ENCODE data around the gene OR51B4. TPM values are rescaled to one million over a fixed set of nuclear protein-coding genes. Genes with fewer than 3 reads are reported as not detected.
A peak's percentile ranks its signal among the peaks of the same experiment; 100 is the strongest.
"Not testable (repeated sequence)": the region's sequence is repeated elsewhere in the genome, so short reads cannot be mapped to it uniquely, and the experiment has no call there.

Gene OR51B4
- total RNA-seq, 1 donor from 2014 or later, result not detected

DNA sequence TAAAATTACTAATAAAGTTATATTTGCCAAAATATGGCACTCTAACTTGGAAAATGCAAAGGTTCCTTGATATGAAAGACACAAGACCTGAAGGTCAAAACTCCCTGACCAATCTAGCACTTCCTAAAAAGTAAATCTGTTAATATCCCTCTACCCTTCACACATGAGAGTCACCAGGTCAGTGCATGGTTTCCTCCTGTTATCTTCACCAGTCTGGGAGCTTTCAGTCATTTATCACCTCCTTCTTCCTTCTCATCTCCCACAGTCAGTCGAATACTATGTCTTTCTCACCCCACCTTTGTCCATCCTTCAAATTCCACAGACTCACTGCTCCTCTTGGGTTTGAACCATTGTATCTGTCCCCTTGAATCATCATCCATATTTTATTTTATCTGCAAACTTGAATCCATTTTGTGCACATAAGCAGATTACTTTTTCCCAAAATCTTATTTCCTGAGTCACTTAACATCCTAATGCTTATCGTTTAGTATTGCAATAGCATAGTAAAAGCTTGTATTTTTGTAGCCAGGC lies 34.6 kb downstream of the OR51B4 start:
- no peak for DNase-seq
- Histone ChIP-seq H3K4me3 (no peak overlapping the region), H3K27ac (no peak overlapping the region), H3K27me3 (ENCODE audit: low read depth) (no peaks in the 10 kb centered on the region), H3K4me1 (no peaks in the 10 kb centered on the region), H3K36me3 (no peaks in the 10 kb centered on the region), H3K9me3 (no peaks in the 10 kb centered on the region)
- no peak for ATAC-seq
- intact Hi-C loops (cut with DNase I), result no loop called here
- TF ChIP-seq, protein P1, sequence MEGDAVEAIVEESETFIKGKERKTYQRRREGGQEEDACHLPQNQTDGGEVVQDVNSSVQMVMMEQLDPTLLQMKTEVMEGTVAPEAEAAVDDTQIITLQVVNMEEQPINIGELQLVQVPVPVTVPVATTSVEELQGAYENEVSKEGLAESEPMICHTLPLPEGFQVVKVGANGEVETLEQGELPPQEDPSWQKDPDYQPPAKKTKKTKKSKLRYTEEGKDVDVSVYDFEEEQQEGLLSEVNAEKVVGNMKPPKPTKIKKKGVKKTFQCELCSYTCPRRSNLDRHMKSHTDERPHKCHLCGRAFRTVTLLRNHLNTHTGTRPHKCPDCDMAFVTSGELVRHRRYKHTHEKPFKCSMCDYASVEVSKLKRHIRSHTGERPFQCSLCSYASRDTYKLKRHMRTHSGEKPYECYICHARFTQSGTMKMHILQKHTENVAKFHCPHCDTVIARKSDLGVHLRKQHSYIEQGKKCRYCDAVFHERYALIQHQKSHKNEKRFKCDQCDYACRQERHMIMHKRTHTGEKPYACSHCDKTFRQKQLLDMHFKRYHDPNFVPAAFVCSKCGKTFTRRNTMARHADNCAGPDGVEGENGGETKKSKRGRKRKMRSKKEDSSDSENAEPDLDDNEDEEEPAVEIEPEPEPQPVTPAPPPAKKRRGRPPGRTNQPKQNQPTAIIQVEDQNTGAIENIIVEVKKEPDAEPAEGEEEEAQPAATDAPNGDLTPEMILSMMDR (IDR thresholded peaks at IDR 0.05), result no peak

DNA sequence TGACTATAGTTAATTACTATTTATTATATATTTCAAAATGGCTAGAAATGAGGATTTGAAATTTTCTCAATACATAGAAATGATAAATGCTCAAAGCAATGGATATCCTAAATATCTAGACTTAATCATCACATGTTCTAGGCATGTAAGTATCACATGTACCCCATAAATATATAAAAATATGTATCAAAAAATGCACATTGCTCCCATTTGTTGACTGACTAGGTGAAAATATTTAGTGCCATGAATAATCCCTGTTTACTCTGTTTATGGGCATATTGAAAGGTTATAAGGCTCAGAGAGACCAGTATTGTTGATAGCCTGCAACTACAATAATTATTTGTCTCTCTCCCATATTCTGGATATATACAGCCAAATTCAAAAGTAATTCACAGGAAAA lies 35.1 kb downstream of the OR51B4 start:
- no peak for ATAC-seq
- DNase-seq, result no peak
- no peak overlapping the region for H3K4me3 ChIP-seq
- no peak overlapping the region for H3K27ac ChIP-seq
- intact Hi-C loops (cut with DNase I), result no loop called here
- H3K4me1 ChIP-seq, result no peaks in the 10 kb centered on the region
- no peaks in the 10 kb centered on the region for H3K36me3 ChIP-seq
- no peaks in the 10 kb centered on the region for H3K27me3 ChIP-seq (ENCODE audit: low read depth)
- H3K9me3 ChIP-seq, result no peaks in the 10 kb centered on the region
- TF ChIP-seq, protein P1 (IDR thresholded peaks at IDR 0.05), result no peak

DNA sequence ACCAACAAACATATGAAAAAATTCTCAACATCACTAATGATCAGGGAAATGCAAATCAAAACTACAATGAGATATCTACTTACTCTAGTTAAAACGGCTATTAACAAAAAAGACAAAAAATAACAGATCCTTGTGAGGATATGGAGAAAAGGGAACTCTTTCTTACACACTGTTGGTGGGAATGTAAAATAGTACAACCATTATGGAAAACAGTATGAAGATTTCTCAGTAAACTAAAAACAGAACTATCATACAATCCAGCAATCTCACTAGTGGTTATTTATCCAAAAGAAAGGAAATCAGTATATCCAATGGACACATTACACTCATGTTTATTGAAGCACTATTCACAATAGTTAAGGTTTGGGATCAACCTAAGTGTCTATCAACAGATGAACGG lies 35.9 kb downstream of the OR51B4 start:
- Histone ChIP-seq H3K36me3 (no peaks in the 10 kb centered on the region), H3K9me3 (no peaks in the 10 kb centered on the region), H3K27ac (no peak overlapping the region), H3K4me3 (no peak overlapping the region), H3K4me1 (no peaks in the 10 kb centered on the region), H3K27me3 (ENCODE audit: low read depth) (no peaks in the 10 kb centered on the region)
- TF ChIP-seq, protein P1 (IDR thresholded peaks at IDR 0.05), result no peak
- intact Hi-C loops (cut with DNase I), result no loop called here
- ATAC-seq (no peak), DNase-seq (no peak)

GRCh38 chr11:5258543-5259262 lies 43.0 kb downstream of the OR51B4 start:
- Histone ChIP-seq H3K27me3 (ENCODE audit: low read depth) (no peaks in the 10 kb centered on the region), H3K4me1 (no peaks in the 10 kb centered on the region), H3K9me3 (no peaks in the 10 kb centered on the region), H3K27ac (no peak overlapping the region), H3K4me3 (no peak overlapping the region), H3K36me3 (no peaks in the 10 kb centered on the region)
- TF ChIP-seq, protein P1 (IDR thresholded peaks at IDR 0.05), result no peak
- ATAC-seq (no peak), DNase-seq (no peak)
- intact Hi-C loops (cut with DNase I), result no loop called here

DNA sequence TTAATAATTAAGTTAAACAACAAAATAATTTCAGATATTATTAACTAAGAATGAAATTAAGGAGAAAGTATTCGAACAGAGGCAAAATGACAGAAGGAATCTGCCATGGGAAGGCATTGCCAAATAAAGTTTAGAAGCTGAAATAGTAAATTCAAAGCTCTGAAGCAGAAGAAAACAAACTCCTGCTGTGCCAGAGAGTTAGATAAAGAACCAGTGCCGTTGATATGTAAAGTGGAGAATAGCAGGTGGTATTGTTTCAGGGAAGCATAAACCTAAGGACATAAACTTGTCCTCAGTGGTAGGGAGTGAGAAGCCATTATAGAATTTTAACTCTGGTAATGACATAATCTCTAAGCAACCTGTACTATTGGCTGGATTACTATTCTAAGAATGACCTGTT lies 44.5 kb downstream of the OR51B4 start:
- TF ChIP-seq, protein P1 (IDR thresholded peaks at IDR 0.05), result no peak
- no peaks in the 10 kb centered on the region for H3K9me3 ChIP-seq
- no peaks in the 10 kb centered on the region for H3K4me1 ChIP-seq
- H3K27me3 ChIP-seq (ENCODE audit: low read depth), result no peaks in the 10 kb centered on the region
- ATAC-seq, result no peak
- no peak overlapping the region for H3K27ac ChIP-seq
- DNase-seq, result no peak
- intact Hi-C loops (cut with DNase I), result no loop called here
- no peaks in the 10 kb centered on the region for H3K36me3 ChIP-seq
- no peak overlapping the region for H3K4me3 ChIP-seq

DNA sequence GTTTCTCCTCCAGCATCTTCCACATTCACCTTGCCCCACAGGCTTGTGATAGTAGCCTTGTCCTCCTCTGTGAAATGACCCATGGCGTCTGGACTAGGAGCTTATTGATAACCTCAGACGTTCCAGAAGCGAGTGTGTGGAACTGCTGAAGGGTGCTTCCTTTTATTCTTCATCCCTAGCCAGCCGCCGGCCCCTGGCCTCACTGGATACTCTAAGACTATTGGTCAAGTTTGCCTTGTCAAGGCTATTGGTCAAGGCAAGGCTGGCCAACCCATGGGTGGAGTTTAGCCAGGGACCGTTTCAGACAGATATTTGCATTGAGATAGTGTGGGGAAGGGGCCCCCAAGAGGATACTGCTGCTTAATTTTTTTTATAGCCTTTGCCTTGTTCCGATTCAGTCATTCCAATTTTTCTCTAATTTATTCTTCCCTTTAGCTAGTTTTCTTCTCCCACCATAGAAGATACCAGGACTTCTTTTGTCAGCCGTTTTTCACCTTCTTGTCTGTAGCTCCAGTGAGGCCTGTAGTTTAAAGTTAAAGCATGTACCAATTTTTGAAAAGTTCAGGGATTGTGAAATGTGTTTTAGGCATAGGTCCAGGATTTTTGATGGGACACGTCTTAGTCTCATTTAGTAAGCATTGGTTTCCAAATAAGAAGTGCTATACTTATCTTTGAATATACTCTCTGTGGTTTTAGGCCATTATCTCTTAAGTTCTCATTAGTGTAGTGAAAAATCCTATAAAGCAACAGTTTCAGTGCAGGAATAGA lies 46.9 kb downstream of the OR51B4 start, which contains the start of gene HBG2:
HBG2 (minus strand) TSS at position 136 of the 768 bp plus-strand sequence; CDS start at position 83, 53 bp downstream.
- intact Hi-C loops (cut with DNase I); H3K27ac ChIP-seq; DNase-seq; H3K36me3 ChIP-seq; H3K4me3 ChIP-seq; H3K9me3 ChIP-seq; H3K4me1 ChIP-seq; H3K27me3 ChIP-seq (ENCODE audit: low read depth): not testable (repeated sequence)
- peak in 1 of 2 donors; percentile 37 for ATAC-seq

- H3K36me3 ChIP-seq; intact Hi-C loops (cut with DNase I); H3K4me1 ChIP-seq; ATAC-seq; DNase-seq; H3K4me3 ChIP-seq; H3K27ac ChIP-seq; H3K9me3 ChIP-seq; H3K27me3 ChIP-seq (ENCODE audit: low read depth): not testable (repeated sequence)
Observed at GRCh38 chr11:5254023-5254422, 47.7 kb downstream of the OR51B4 start.

DNA sequence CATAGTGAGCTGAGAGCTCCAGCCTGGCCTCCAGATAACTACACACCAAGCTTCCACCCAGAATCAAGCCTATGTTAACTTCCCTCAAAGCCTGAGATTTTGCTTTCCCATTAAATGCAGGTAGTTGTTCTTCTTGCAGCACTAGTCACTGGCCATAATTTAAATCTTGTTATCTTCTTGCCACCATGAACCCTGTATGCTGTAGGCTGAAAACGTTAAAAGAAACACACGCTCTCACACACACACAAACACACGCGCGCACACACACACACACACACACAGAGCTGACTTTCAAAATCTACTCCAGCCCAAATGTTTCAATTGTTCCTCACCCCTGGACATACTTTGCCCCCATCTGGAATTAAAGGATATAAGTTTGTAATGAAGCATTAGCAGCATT lies 48.3 kb downstream of the OR51B4 start:
- intact Hi-C loops (cut with DNase I); ATAC-seq; H3K27ac ChIP-seq; H3K4me1 ChIP-seq; H3K4me3 ChIP-seq; H3K27me3 ChIP-seq (ENCODE audit: low read depth); H3K36me3 ChIP-seq; H3K9me3 ChIP-seq; DNase-seq: not testable (repeated sequence)
